Smooth muscle cell of the coronary artery (primary cell): ENCODE measurements around the gene UTS2R. TPM values are rescaled to one million over a fixed set of nuclear protein-coding genes. Genes with fewer than 3 reads are reported as not detected.

Experiments used
- total RNA-seq: library from RNA; depleted of rRNA; stranded (reverse); fragments of >200 nt; gene quantifications from 2 replicates; pipeline ENCODE4 v1.2.3, GENCODE V29; 2014; ENCODE audit warnings: low replicate concordance

The UTS2R gene
- not detected in 2 replicates for total RNA-seq

GRCh38 chr17:82371333-82372248 lies at the start of gene UTS2R:
UTS2R (plus strand) TSS chr17:82371765; CDS start chr17:82374325, 2,560 bp downstream.

GRCh38 chr17:82333279-82334171 lies 38.0 kb upstream of the UTS2R start, which contains the start of gene SECTM1:
SECTM1 (minus strand) TSS chr17:82333766; CDS start chr17:82327240, 6,526 bp downstream.

GRCh38 chr17:82358465-82359350 lies 12.9 kb upstream of the UTS2R start, which contains the start of gene TEX19:
TEX19 (plus strand) TSS chr17:82359247; CDS start chr17:82362151, 2,904 bp downstream.

GRCh38 chr17:82418001-82418986 lies 46.7 kb downstream of the UTS2R start, which contains the start of the genes HEXD and OGFOD3:
HEXD (plus strand) TSS chr17:82418347; CDS start chr17:82419800, 1,453 bp downstream.
OGFOD3 (minus strand) TSS chr17:82418586; CDS start chr17:82418485, 101 bp downstream.

Other genes with a start within 250 kb of the UTS2R start
- gene CCDC57, start 158.9 kb upstream of the UTS2R start, total RNA-seq: 10.5 and 14.0 TPM in 2 replicates
- gene SLC16A3, start 142.7 kb upstream of the UTS2R start, total RNA-seq: 117 and 167 TPM in 2 replicates
- 44.6 and 47.1 TPM in 2 replicates for gene CSNK1D, start 98.1 kb upstream of the UTS2R start, total RNA-seq
- not detected in 2 replicates for gene CD7, start 54.2 kb upstream of the UTS2R start, total RNA-seq
- 0.23 and 22.3 TPM in 2 replicates for gene SECTM1, start 38.0 kb upstream of the UTS2R start, total RNA-seq
- 0.08 TPM in 1 of 2 replicates, not detected in the other for gene TEX19, start 12.5 kb upstream of the UTS2R start, total RNA-seq
- 7.1 and 7.4 TPM in 2 replicates for gene HEXD, start 46.6 kb downstream of the UTS2R start, total RNA-seq
- 29.6 and 49.8 TPM in 2 replicates for gene OGFOD3, start 46.8 kb downstream of the UTS2R start, total RNA-seq
- 41.3 and 58.9 TPM in 2 replicates for gene CYBC1, start 79.0 kb downstream of the UTS2R start, total RNA-seq
- 30.7 and 36.5 TPM in 2 replicates for gene NARF, start 87.0 kb downstream of the UTS2R start, total RNA-seq
- 15.2 and 24.5 TPM in 2 replicates for gene FOXK2, start 148.0 kb downstream of the UTS2R start, total RNA-seq